Body of pancreas (tissue), 4 donors: ENCODE data around the gene NRP2. TPM values are rescaled to one million over a fixed set of nuclear protein-coding genes. Genes with fewer than 3 reads are reported as not detected.

ENCODE experiments used
- ATAC-seq: fragments of 150-250 bp; one replicate; pipeline ENCODE4 v1.9.1; 2016
- DNase-seq, 4 donors: peaks; one replicate each; pipeline ENCODE4 v3.0.0-alpha.2; 2019
- H3K27ac ChIP-seq, 4 donors: fragments of 200-600 bp; sonication (generic); 1 replicate in 3 of 4; 2 replicates in 1 of 4; pipeline versions ENCODE4 v1.5.1 to v1.6.1; 2016 to 2019; ENCODE audit warnings: mild to moderate bottlenecking in 1 of 4, mixed read lengths in 1 of 4, moderate library complexity in 1 of 4
- H3K27me3 ChIP-seq, 2 donors: fragments of 200-600 bp; sonication (generic); one replicate each; pipeline ENCODE4 v1.6.0; 2016; ENCODE audit warnings: mild to moderate bottlenecking in 1 of 2
- H3K36me3 ChIP-seq, 2 donors: fragments of 200-600 bp; sonication (generic); replicated peaks in 1 of 2; 2 replicates each; pipeline ENCODE4 v1.5.1; 2016; ENCODE audit warnings: low read depth in 2 of 2; ENCODE audit not compliant: insufficient read depth in 1 of 2
- H3K4me1 ChIP-seq: fragments of 200-600 bp; sonication (generic); one replicate; pipeline ENCODE4 v1.6.0; 2016
- H3K4me3 ChIP-seq, 2 donors: fragments of 200-600 bp; sonication (generic); 1 replicate in 1 of 2; 2 replicates in 1 of 2; pipeline ENCODE4 v1.5.1; 2016 to 2019
- H3K9me3 ChIP-seq, 3 donors: fragments of 200-600 bp; sonication (generic); 1 replicate in 2 of 3; 2 replicates in 1 of 3; pipeline ENCODE4 v1.5.1; 2016
- CTCF ChIP-seq, 7 experiments: fragments of 450-650 bp in 4 of 7; fragments of 200-600 bp in 3 of 7; sonication (generic) in 3 of 7; IDR thresholded peaks; one replicate each; pipeline ENCODE4 v1.5.1; 2016 to 2019; ENCODE audit warnings: antibody characterized with exemption in 7 of 7
- POLR2A ChIP-seq, 3 donors: fragments of 450-650 bp; IDR thresholded peaks; one replicate each; pipeline ENCODE4 v1.6.1; 2016; ENCODE audit warnings: antibody characterized with exemption in 3 of 3, mild to moderate bottlenecking in 2 of 3
- WGBS, 2 donors: methylation state at CpG; one replicate each; pipeline ENCODE4 v1.1.5; 2017; 5-methylcytosine and 5-hydroxymethylcytosine counted together
- intact Hi-C: fragments of 100-400 bp; cut with DNase I; formaldehyde crosslinking; loops from one replicate; pipeline ENCODE4 v1.15.1; 2023
- total RNA-seq, 2 donors: library from RNA; depleted of rRNA; stranded (reverse); fragments of >200 nt; gene quantifications; one replicate each; pipeline ENCODE4 v1.1.0, GENCODE V29; 2016

The NRP2 gene
- total RNA-seq, 2 donors from 2014 or later = 5.7 to 7.6 TPM

- intact Hi-C loops = no loop called here
These were observed 153.6 kb downstream of the NRP2 start for GRCh38 chr2:205835923-205836322.

GRCh38 chr2:205836477-205837221 lies 154.3 kb downstream of the NRP2 start:
- WGBS, 2 donors = 78 to 80% methylated on average over 12 to 13 of the region's 13 CpGs
- Histone ChIP-seq H3K9me3 (no peaks in the 10 kb centered on the region), H3K27me3 (no peaks in the 10 kb centered on the region), H3K4me1 (no peaks in the 10 kb centered on the region), H3K27ac (no peak overlapping the region), H3K36me3 (no peaks in the 10 kb centered on the region), H3K4me3 (no peak overlapping the region)
- intact Hi-C loops = no loop called here
- DNase-seq (peak in 2 of 4 donors; percentile 17 to 18), ATAC-seq (no peak)
- TF ChIP-seq POLR2A (IDR thresholded peaks at IDR 0.05) = no peak

More at GRCh38 chr2:205835923-205836322, 153.6 kb downstream of the NRP2 start:
- ATAC-seq (no peak), DNase-seq (no peak)
- Histone ChIP-seq H3K4me1 (no peaks in the 10 kb centered on the region), H3K27me3 (no peaks in the 10 kb centered on the region), H3K36me3 (no peaks in the 10 kb centered on the region), H3K9me3 (no peaks in the 10 kb centered on the region), H3K27ac (no peak overlapping the region), H3K4me3 (no peak overlapping the region)
- WGBS, 2 donors = 60 to 68% methylated on average over 5 of the region's 5 CpGs
- TF ChIP-seq POLR2A (IDR thresholded peaks at IDR 0.05) (no peak), CTCF (IDR thresholded peaks at IDR 0.05) (no peak)

GRCh38 chr2:205837663-205838062 lies 155.4 kb downstream of the NRP2 start:
- 47 to 55% methylated on average over 1 of the region's 1 CpG for WGBS, 2 donors
- TF ChIP-seq POLR2A (IDR thresholded peaks at IDR 0.05) (no peak), CTCF (IDR thresholded peaks at IDR 0.05) (no peak)
- H3K9me3 ChIP-seq = no peaks in the 10 kb centered on the region
- ATAC-seq = no peak
- no peaks in the 10 kb centered on the region for H3K4me1 ChIP-seq
- H3K27ac ChIP-seq = no peak overlapping the region
- H3K36me3 ChIP-seq = no peaks in the 10 kb centered on the region
- no peaks in the 10 kb centered on the region for H3K27me3 ChIP-seq
- no peak for DNase-seq
- H3K4me3 ChIP-seq = no peak overlapping the region
- intact Hi-C loops = no loop called here

- no peaks in the 10 kb centered on the region for H3K9me3 ChIP-seq
- 84 to 88% methylated on average over 3 of the region's 3 CpGs for WGBS, 2 donors
- H3K27ac ChIP-seq = no peak overlapping the region
- TF ChIP-seq POLR2A (IDR thresholded peaks at IDR 0.05) = no peak
- TF ChIP-seq CTCF (IDR thresholded peaks at IDR 0.05) = no peak
- no peaks in the 10 kb centered on the region for H3K36me3 ChIP-seq
- DNase-seq = no peak
- no peaks in the 10 kb centered on the region for H3K4me1 ChIP-seq
- ATAC-seq = no peak
- H3K27me3 ChIP-seq = no peaks in the 10 kb centered on the region
- intact Hi-C loops = no loop called here
- no peak overlapping the region for H3K4me3 ChIP-seq
These were observed 163.1 kb downstream of the NRP2 start for GRCh38 chr2:205845446-205845845.
